AG09319 (cell line): Measurements from ENCODE around the gene ZPBP.
"Not testable (repeated sequence)": the region's sequence is repeated elsewhere in the genome, so short reads cannot be mapped to it uniquely, and the experiment has no call there.

ENCODE experiments used
- DNase-seq: peaks from one replicate; pipeline ENCODE4 v3.0.0-alpha.2; 2010; ENCODE audit warnings: low read depth; ENCODE audit errors: extremely low read depth
- TF ChIP-seq, protein P1 (sequence below): IDR thresholded peaks from 2 replicates; pipeline ENCODE4 v1.5.1; 2011; ENCODE audit warnings: low read depth, mild to moderate bottlenecking, inconsistent platforms, low read length, moderate library complexity

The ZPBP gene

DNA sequence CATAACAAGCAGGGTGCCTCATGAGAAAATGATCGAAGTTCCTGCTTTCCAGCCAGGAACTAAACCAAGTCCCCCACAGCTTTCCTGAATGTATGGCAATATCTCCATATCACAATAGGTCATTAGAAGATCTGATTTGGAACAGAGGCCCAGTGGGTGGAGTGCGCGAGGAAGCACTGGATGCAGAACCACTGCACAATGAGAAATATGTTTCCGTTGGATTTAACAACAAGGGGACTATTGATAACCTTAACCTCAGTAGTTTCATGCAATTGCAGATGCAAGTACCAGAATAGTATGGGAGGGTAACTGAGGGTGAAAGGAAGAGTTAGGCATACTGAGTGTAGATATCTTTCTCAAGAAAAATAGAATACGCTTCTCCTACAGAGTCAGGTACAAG lies 45.3 kb downstream of the ZPBP start:
- no peak for DNase-seq

DNA sequence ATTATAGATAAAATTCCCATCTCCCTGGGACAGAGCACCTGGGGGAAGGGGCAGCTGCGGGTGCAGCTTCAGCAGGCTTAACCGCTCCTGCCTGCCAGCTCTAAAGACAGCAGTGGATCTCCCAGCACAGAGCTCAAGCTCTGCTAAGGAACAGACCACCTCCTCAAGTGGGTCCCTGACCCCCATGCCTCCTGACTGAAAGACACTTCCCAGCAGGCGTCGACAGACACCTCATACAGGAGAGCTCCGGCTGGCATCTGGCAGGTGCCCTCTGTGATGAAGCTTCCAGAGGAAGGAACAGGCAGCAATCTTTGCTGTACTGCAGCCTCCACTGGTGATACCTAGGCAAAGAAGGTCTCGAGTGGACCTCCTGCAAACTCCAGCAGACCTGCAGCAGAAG lies 51.9 kb downstream of the ZPBP start:
- DNase-seq = not testable (repeated sequence)

More for the DNA sequence above, 45.3 kb downstream of the ZPBP start:
- TF ChIP-seq, protein P1, sequence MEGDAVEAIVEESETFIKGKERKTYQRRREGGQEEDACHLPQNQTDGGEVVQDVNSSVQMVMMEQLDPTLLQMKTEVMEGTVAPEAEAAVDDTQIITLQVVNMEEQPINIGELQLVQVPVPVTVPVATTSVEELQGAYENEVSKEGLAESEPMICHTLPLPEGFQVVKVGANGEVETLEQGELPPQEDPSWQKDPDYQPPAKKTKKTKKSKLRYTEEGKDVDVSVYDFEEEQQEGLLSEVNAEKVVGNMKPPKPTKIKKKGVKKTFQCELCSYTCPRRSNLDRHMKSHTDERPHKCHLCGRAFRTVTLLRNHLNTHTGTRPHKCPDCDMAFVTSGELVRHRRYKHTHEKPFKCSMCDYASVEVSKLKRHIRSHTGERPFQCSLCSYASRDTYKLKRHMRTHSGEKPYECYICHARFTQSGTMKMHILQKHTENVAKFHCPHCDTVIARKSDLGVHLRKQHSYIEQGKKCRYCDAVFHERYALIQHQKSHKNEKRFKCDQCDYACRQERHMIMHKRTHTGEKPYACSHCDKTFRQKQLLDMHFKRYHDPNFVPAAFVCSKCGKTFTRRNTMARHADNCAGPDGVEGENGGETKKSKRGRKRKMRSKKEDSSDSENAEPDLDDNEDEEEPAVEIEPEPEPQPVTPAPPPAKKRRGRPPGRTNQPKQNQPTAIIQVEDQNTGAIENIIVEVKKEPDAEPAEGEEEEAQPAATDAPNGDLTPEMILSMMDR = no peak

DNA sequence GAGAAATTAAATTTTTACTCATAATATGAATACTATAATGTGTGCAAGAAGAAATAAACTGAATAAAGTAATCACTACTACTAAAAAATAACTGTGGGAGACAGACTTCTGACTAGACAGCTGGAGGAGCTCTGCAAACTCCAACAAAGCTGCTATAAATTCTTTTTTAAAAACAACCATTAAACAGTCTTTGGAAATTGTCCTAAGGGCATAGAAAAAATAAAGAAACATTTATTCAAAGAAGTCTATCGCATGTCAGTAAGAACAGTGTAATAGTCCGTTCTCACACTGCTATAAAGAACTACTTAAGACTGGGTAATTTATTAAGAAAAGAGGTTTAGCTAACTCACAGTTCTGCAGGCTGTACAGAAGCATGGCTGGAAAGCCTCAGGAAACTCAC lies 56.0 kb downstream of the ZPBP start:
- TF ChIP-seq, protein P1 = no peak
- DNase-seq = no peak

DNA sequence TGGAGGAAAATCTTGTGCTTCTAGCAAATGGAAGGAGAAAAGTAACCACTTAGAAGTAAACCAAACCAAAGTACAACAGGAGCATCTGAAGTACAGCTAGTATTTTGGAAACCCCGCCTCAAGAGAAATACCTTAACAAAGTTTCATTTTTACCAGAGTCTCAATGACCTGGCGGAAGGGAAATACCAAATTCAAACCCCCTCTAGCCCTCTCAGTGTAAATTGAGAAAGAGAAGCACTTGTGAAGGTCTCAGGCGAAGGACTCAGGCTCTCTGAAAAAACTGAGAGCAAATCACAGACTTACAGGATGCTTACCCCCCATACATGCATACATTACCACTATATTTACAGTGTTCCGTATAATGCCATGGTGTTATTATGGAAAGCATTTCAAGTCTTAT lies 70.1 kb downstream of the ZPBP start:
- DNase-seq = no peak
- TF ChIP-seq, protein P1 = no peak

DNA sequence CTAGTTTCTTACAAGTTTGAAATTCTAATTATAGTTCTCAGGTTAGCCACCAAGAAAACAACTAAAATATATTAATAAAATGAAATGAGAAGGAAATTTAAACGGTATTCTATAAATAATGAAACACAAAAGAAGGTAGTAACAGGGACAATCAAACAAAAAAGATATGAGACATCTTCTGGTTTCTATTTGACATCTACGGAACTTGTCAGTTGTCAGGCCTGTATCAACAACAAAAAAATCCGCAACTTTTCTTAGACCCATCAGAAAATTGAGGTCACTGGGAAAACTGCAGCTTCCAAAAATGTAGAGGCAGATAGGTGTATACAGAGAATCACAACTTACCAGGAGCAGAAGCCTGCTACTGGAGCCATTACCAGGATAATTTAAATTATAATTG lies 70.6 kb downstream of the ZPBP start:
- no peak for DNase-seq
- TF ChIP-seq, protein P1 = no peak

DNA sequence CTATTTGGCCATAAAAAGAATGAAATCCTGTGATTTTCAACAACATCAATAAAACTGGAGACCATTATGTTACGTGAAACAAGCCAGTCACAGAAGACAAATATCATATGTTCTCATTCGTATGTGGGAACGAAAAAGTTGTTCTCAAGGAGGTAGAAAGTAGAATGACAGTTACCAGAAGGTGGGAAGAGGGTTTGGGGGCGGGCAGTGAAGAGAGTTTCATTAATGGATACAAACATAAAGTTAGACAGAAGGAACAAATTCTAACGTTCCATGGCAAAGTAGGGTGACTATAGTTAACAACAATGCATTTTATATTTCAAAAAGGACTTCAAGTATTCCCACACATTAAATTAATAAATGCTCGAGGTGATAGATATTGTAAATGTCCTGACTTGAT lies 97.4 kb downstream of the ZPBP start:
- DNase-seq = no peak
- TF ChIP-seq, protein P1 = no peak

DNA sequence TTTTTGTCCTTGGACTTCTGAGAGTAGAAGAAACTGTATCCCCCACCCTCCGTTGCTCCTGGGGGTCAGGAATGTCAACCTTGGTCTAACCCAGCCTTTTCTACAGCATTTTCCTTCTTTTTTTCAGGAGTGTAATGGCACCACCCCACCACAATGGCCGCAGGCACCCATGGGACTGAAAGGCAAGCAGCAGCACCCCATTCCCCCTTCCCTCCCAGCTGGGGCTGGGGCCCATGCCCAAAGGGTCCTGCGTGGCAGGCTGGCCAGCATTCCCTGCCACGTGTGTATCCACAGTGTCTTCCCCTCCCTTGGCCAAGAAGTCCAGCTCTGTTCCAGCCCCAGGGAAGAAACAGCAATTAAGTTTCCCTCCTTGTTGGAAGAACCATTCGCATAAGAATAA lies 106.9 kb downstream of the ZPBP start:
- DNase-seq = no peak
- TF ChIP-seq, protein P1 = no peak

DNA sequence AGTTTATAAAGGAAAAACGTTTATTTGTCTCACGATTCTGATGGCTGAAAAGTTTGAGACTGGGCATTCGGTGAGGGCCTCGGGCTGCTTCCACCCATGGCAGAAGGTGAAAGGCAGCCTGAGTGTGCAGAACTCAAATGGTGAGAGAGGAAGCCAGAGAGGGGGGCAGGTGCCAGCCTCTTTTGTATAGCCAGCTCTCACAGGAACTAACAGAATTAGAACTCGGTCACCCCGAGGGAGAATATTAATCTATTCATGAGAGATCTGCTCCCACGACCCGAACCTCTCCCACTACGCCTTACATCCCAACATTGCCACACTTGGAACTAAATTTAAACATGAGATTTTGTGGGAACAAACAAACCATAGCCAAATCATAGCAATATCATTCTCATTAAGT lies 112.6 kb downstream of the ZPBP start:
- TF ChIP-seq, protein P1 = no peak
- no peak for DNase-seq
